Astrocyte (in vitro differentiated cells and primary cell): ENCODE results near the gene ZNF692. TPM values are rescaled to one million over a fixed set of nuclear protein-coding genes. Genes with fewer than 3 reads are reported as not detected.

Source experiments
- DNase-seq: peaks from one replicate; pipeline ENCODE4 v3.0.0-alpha.2; 2010; ENCODE audit warnings: low read depth
- FAIRE-seq: peaks from 2 replicates; lab custom pipeline; 2011; peaks lifted over from hg19 to GRCh38; lab: Jason Lieb, UNC
- H2AFZ ChIP-seq: 2 replicates; pipeline ENCODE4 v1.6.0; 2012; ENCODE audit warnings: low read depth, low read length, inconsistent platforms
- H3K27ac ChIP-seq: 2 replicates; pipeline ENCODE4 v1.5.1; 2011; ENCODE audit warnings: low read depth, low read length, inconsistent platforms
- H3K27me3 ChIP-seq: 2 replicates; pipeline ENCODE4 v1.6.0; 2011; ENCODE audit warnings: low read length, inconsistent platforms; ENCODE audit not compliant: insufficient read depth
- H3K36me3 ChIP-seq: 2 replicates; pipeline ENCODE4 v1.5.1; 2011; ENCODE audit warnings: low read length, inconsistent platforms; ENCODE audit not compliant: insufficient read depth
- H3K4me1 ChIP-seq: 2 replicates; pipeline ENCODE4 v1.5.1; 2011; ENCODE audit warnings: low read length, inconsistent platforms; ENCODE audit not compliant: insufficient read depth
- H3K4me2 ChIP-seq: 2 replicates; pipeline ENCODE4 v1.6.0; 2012; ENCODE audit warnings: low read length, inconsistent platforms
- H3K4me3 ChIP-seq: 2 replicates; pipeline ENCODE4 v1.5.1; 2011; ENCODE audit warnings: low read depth, mild to moderate bottlenecking, low read length, inconsistent platforms; ENCODE audit not compliant: insufficient read depth
- H3K79me2 ChIP-seq: 2 replicates; pipeline ENCODE4 v1.6.0; 2012; ENCODE audit warnings: mild to moderate bottlenecking, low read length, inconsistent platforms; ENCODE audit not compliant: insufficient read depth
- H3K9ac ChIP-seq: 2 replicates; pipeline ENCODE4 v1.6.0; 2012; ENCODE audit warnings: mild to moderate bottlenecking, low read length, inconsistent platforms
- H3K9me3 ChIP-seq: 2 replicates; pipeline ENCODE4 v1.5.1; 2012; ENCODE audit warnings: low read depth, mild to moderate bottlenecking, low read length, inconsistent platforms; ENCODE audit not compliant: insufficient read depth
- H4K20me1 ChIP-seq: 2 replicates; pipeline ENCODE4 v1.6.0; 2012; ENCODE audit warnings: low read length, inconsistent platforms; ENCODE audit not compliant: insufficient read depth
- H3K27ac Mint-ChIP-seq: one replicate; pipeline ENCODE4 v1.8.0; 2021; ENCODE audit warnings: mild to moderate bottlenecking, mixed read lengths; ENCODE audit not compliant: unreplicated experiment
- H3K27me3 Mint-ChIP-seq: one replicate; pipeline ENCODE4 v1.8.0; 2021; ENCODE audit warnings: low read depth, mixed read lengths; ENCODE audit not compliant: unreplicated experiment
- H3K36me3 Mint-ChIP-seq: one replicate; pipeline ENCODE4 v1.8.0; 2021; ENCODE audit warnings: low read depth, mixed read lengths; ENCODE audit not compliant: unreplicated experiment
- H3K4me1 Mint-ChIP-seq: one replicate; pipeline ENCODE4 v1.8.0; 2021; ENCODE audit warnings: low read depth, mixed read lengths; ENCODE audit not compliant: unreplicated experiment
- H3K4me3 Mint-ChIP-seq: one replicate; pipeline ENCODE4 v1.8.0; 2021; ENCODE audit warnings: mild to moderate bottlenecking, moderate library complexity, mixed read lengths; ENCODE audit not compliant: unreplicated experiment
- H3K9me3 Mint-ChIP-seq: one replicate; pipeline ENCODE4 v1.8.0; 2021; ENCODE audit warnings: mild to moderate bottlenecking, mixed read lengths; ENCODE audit not compliant: unreplicated experiment
- EZH2 ChIP-seq: IDR thresholded peaks from 2 replicates; pipeline ENCODE4 v1.6.1; 2012; ENCODE audit warnings: mild to moderate bottlenecking, low read length, inconsistent platforms; ENCODE audit not compliant: insufficient read depth
- total RNA-seq: library from RNA; stranded (reverse); gene quantifications from 2 replicates; pipeline ENCODE4 v1.2.1, GENCODE V29; 2021
- TF ChIP-seq, protein P1 (sequence below): IDR thresholded peaks from 2 replicates; pipeline ENCODE4 v1.5.1; 2011; ENCODE audit warnings: low read depth, mild to moderate bottlenecking, inconsistent platforms, low read length, moderate library complexity; ENCODE audit not compliant: insufficient read depth

ZNF692 gene
- total RNA-seq, 1 donor from 2014 or later = 41.4 TPM

DNA sequence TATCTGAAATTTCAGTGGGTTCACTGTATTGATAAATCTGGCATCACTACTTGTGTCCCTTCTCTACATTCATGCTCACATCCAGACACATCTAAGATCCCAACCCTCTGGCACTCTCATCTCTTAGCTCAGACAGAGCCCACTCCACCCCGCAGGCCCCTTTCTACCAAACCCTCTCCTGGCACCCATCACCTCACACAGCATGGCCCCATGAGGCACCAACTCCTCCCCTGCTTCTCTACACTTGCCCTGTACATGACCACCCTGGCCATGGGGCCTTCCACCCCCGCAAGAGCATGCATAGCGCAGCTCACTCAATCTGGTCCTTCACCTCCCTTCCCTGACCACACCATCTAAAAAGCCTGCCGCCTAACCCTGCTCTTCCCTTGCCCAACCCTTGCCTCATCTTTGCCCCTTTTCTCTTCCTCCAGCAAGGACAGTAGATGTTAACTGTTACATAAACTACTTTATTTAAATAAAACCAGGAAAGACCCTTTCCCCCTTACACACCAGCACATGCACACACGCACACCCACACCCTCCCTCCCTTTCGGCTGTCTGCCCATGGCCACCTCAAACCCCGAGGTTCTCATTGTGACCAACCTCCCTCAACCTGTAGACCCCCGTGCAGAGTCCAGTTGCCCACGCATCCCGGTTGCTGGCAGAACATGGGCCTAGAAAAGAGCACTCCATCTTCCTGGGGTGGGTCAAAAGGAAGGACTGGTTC is 48.7 kb downstream of the ZNF692 start:
- Mint-ChIP-seq H3K4me3 (no peak overlapping the region), H3K36me3 (peaks cover 31% of the 10 kb centered on the region), H3K4me1 (no peaks in the 10 kb centered on the region), H3K27ac (no peak overlapping the region), H3K27me3 (peaks cover 6% of the 10 kb centered on the region), H3K9me3 (peaks cover 2% of the 10 kb centered on the region)
- Histone ChIP-seq H3K4me2 (no peak overlapping the region), H3K9me3 (no peaks in the 10 kb centered on the region), H3K27me3 (no peaks in the 10 kb centered on the region), H3K79me2 (no peaks in the 10 kb centered on the region), H2AFZ (no peak overlapping the region), H3K4me1 (peaks cover 3% of the 10 kb centered on the region), H4K20me1 (peaks cover 42% of the 10 kb centered on the region), H3K36me3 (peaks cover 24% of the 10 kb centered on the region), H3K4me3 (no peak overlapping the region), H3K9ac (no peak overlapping the region), H3K27ac (no peak overlapping the region)
- no peak for TF ChIP-seq EZH2
- TF ChIP-seq, protein P1, sequence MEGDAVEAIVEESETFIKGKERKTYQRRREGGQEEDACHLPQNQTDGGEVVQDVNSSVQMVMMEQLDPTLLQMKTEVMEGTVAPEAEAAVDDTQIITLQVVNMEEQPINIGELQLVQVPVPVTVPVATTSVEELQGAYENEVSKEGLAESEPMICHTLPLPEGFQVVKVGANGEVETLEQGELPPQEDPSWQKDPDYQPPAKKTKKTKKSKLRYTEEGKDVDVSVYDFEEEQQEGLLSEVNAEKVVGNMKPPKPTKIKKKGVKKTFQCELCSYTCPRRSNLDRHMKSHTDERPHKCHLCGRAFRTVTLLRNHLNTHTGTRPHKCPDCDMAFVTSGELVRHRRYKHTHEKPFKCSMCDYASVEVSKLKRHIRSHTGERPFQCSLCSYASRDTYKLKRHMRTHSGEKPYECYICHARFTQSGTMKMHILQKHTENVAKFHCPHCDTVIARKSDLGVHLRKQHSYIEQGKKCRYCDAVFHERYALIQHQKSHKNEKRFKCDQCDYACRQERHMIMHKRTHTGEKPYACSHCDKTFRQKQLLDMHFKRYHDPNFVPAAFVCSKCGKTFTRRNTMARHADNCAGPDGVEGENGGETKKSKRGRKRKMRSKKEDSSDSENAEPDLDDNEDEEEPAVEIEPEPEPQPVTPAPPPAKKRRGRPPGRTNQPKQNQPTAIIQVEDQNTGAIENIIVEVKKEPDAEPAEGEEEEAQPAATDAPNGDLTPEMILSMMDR = no peak
- no peak for FAIRE-seq
- DNase-seq = no peak

DNA sequence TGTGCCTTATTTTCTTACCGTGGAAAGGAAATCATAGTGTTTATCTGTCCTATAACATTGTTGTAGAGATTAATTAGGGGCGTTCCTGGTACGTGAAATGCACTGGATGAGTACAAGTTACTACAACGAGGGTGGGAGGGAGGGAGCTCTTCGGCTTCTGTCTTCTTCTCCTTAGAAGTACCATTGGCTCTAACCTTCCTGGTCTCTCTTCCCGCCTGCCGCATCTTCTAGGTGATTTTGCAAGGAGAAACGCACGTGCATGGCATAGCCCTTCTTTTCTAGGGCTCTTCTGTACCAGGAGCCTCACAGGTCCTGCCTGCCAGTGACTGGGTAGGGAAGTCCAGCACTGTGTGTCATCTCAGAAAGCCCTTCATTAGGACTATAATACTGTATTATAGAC is 50.0 kb downstream of the ZNF692 start:
- Mint-ChIP-seq H3K27ac (no peak overlapping the region), H3K4me3 (no peak overlapping the region), H3K27me3 (peaks cover 8% of the 10 kb centered on the region), H3K9me3 (peaks cover 2% of the 10 kb centered on the region), H3K36me3 (peaks cover 20% of the 10 kb centered on the region), H3K4me1 (no peaks in the 10 kb centered on the region)
- no peak for FAIRE-seq
- TF ChIP-seq, protein P1 = no peak
- no peak for TF ChIP-seq EZH2
- Histone ChIP-seq H3K36me3 (peaks cover 11% of the 10 kb centered on the region), H4K20me1 (peaks cover 39% of the 10 kb centered on the region), H3K9me3 (no peaks in the 10 kb centered on the region), H3K4me1 (peaks cover 3% of the 10 kb centered on the region), H3K4me2 (no peak overlapping the region), H3K9ac (no peak overlapping the region), H3K27ac (no peak overlapping the region), H3K27me3 (no peaks in the 10 kb centered on the region), H2AFZ (no peak overlapping the region), H3K79me2 (no peaks in the 10 kb centered on the region), H3K4me3 (no peak overlapping the region)
- DNase-seq = no peak

DNA sequence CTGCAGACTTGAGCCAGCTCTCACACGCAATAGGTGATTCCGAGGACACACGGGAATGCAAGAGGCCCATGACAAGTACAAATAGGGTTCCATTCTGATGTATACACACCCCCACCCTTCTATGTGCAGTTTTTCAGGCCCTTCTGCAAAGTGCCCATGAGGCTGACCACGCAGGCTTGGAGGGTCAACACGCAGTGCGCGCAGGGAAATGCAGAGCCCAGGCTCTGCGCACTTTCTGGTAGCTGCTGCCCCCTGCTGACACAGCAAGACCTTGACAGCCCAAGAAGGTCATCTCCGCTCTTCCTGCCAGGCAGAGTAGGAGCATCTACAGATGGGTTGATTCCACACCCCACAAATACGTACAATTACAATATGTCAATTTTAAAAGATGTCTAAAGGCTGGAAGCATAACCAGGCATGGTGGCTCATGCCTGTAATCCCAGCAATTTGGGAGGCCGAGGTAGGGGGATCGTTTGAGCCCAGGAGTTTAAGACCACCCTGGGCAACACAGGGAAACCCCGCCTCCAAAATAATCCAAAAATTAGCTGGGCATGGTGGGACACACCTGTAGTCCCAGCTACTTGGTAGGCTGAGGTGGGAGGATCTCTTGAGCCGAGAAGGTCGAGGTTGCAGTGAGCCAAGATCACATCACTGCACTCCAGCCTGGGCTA is 51.7 kb downstream of the ZNF692 start:
- peaks cover 24% of the 10 kb centered on the region for H4K20me1 ChIP-seq
- no peak overlapping the region for H3K9ac ChIP-seq
- H3K4me3 ChIP-seq = no peak overlapping the region
- DNase-seq (no peak), FAIRE-seq (no peak)
- H3K79me2 ChIP-seq = no peaks in the 10 kb centered on the region
- no peak overlapping the region for H3K27ac Mint-ChIP-seq
- H3K9me3 ChIP-seq = no peaks in the 10 kb centered on the region
- no peak overlapping the region for H3K27ac ChIP-seq
- H3K4me2 ChIP-seq = no peak overlapping the region
- H3K27me3 Mint-ChIP-seq = peaks cover 8% of the 10 kb centered on the region
- H2AFZ ChIP-seq = no peak overlapping the region
- H3K4me1 ChIP-seq = peaks cover 3% of the 10 kb centered on the region
- H3K4me1 Mint-ChIP-seq = no peaks in the 10 kb centered on the region
- no peak overlapping the region for H3K4me3 Mint-ChIP-seq
- H3K36me3 ChIP-seq = no peaks in the 10 kb centered on the region
- no peak for TF ChIP-seq EZH2
- TF ChIP-seq, protein P1 = peak; percentile 37
- H3K36me3 Mint-ChIP-seq = peaks cover 4% of the 10 kb centered on the region
- H3K9me3 Mint-ChIP-seq = peaks cover 3% of the 10 kb centered on the region
- H3K27me3 ChIP-seq = no peaks in the 10 kb centered on the region
